MM.1S (cell line): ENCODE data around the gene CISD2.

ENCODE experiments used
- EZH2phosphoT487 ChIP-seq: fragments of 300-600 bp; sonication (generic); IDR thresholded peaks from 2 replicates; pipeline ENCODE4 v1.6.1; 2018; ENCODE audit warnings: antibody characterized with exemption, low read length
- TF ChIP-seq, protein P1 (sequence below): fragments of 300-600 bp; sonication (generic); IDR thresholded peaks from 2 replicates; pipeline ENCODE4 v1.5.1; 2016; ENCODE audit warnings: antibody characterized with exemption, low read length, mixed read lengths

GRCh38 chr4:102860611-102861324 lies 8.0 kb upstream of the CISD2 start:
- TF ChIP-seq, protein P1, sequence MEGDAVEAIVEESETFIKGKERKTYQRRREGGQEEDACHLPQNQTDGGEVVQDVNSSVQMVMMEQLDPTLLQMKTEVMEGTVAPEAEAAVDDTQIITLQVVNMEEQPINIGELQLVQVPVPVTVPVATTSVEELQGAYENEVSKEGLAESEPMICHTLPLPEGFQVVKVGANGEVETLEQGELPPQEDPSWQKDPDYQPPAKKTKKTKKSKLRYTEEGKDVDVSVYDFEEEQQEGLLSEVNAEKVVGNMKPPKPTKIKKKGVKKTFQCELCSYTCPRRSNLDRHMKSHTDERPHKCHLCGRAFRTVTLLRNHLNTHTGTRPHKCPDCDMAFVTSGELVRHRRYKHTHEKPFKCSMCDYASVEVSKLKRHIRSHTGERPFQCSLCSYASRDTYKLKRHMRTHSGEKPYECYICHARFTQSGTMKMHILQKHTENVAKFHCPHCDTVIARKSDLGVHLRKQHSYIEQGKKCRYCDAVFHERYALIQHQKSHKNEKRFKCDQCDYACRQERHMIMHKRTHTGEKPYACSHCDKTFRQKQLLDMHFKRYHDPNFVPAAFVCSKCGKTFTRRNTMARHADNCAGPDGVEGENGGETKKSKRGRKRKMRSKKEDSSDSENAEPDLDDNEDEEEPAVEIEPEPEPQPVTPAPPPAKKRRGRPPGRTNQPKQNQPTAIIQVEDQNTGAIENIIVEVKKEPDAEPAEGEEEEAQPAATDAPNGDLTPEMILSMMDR, result no peak
- no peak for TF ChIP-seq EZH2phosphoT487
